Uterine smooth muscle cell (primary cell): ENCODE data around the gene SIKE1. TPM values are rescaled to one million over a fixed set of nuclear protein-coding genes. Genes with fewer than 3 reads are reported as not detected.

Experiments used
- total RNA-seq: library from RNA; depleted of rRNA; stranded (reverse); fragments of >200 nt; gene quantifications from 2 replicates; pipeline ENCODE4 v1.2.3, GENCODE V29; 2014

SIKE1 gene
- 49.2 and 64.1 TPM in 2 replicates for total RNA-seq

GRCh38 chr1:114780344-114781226 is at the start of gene SIKE1:
Gene SIKE1 (minus strand): TSS chr1:114780685. CDS start chr1:114780607, 78 bp downstream.

GRCh38 chr1:114757455-114758255 is 22.8 kb downstream of the SIKE1 start, which contains the start of gene CSDE1:
Gene CSDE1 (minus strand): TSS chr1:114757984. CDS start chr1:114739890, 18,094 bp downstream.

Other genes with a start within 250 kb of the SIKE1 start
- gene BCAS2, start 199.1 kb downstream of the SIKE1 start, total RNA-seq = 48.1 and 61.5 TPM in 2 replicates
- gene DENND2C, start 110.6 kb downstream of the SIKE1 start, total RNA-seq = 1.6 and 1.9 TPM in 2 replicates
- not detected in 2 replicates for gene AMPD1, start 85.1 kb downstream of the SIKE1 start, total RNA-seq
- gene NRAS, start 63.9 kb downstream of the SIKE1 start, total RNA-seq = 48.9 and 71.5 TPM in 2 replicates
- gene CSDE1, start 22.7 kb downstream of the SIKE1 start, total RNA-seq = 741 and 838 TPM in 2 replicates
- not detected in 2 replicates for gene SYCP1, start 74.2 kb upstream of the SIKE1 start, total RNA-seq
- not detected in 2 replicates for gene TSHB, start 249.1 kb upstream of the SIKE1 start, total RNA-seq